ENCODE results near the gene COL27A1.

DNA sequence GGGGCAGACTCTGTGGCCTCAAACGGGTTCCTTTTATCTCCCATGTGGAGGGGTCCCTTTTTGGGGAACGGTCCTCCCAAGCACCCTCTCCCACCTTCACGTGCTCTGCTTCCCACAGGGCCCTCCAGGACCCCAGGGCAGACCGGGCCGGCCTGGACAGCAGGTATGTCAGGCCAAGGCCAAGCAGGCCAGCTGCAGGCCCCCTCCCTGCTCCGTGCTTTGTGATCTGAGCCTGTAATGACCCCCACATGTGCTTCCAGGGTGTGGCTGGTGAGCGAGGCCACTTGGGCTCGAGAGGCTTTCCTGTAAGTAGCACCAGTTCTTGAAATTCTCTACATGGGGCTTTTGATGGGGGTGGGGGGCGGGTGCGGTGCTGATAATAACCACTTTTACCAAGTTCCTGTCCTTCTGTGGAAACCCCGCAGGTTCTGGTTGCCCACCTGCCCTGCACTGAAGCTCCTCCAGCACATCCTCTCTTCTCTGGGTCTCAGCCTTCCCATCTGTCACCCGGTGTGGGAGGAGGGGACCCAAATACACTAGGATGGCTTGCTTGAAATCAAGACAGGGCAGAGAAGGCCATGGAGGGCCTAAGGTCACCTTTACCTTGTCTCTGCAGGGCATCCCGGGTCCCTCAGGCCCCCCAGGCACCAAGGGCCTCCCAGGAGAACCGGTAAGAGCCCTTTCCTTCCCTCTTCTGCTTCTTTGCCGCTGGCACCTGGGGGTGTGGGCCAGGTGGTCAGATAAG, 109.6 kb downstream of the COL27A1 start:
- TF ChIP-seq, protein P1, sequence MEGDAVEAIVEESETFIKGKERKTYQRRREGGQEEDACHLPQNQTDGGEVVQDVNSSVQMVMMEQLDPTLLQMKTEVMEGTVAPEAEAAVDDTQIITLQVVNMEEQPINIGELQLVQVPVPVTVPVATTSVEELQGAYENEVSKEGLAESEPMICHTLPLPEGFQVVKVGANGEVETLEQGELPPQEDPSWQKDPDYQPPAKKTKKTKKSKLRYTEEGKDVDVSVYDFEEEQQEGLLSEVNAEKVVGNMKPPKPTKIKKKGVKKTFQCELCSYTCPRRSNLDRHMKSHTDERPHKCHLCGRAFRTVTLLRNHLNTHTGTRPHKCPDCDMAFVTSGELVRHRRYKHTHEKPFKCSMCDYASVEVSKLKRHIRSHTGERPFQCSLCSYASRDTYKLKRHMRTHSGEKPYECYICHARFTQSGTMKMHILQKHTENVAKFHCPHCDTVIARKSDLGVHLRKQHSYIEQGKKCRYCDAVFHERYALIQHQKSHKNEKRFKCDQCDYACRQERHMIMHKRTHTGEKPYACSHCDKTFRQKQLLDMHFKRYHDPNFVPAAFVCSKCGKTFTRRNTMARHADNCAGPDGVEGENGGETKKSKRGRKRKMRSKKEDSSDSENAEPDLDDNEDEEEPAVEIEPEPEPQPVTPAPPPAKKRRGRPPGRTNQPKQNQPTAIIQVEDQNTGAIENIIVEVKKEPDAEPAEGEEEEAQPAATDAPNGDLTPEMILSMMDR (optimal IDR thresholded peaks at IDR 0.05 in 1 of 3, IDR thresholded peaks at IDR 0.05 in 1 of 3, conservative IDR thresholded peaks at IDR 0.05 in 1 of 3; ENCODE audit: extremely low read depth in 1 of 3, insufficient read depth in 2 of 3, low read length in 3 of 3), result no peak
- no peak for TF ChIP-seq EZH2 (IDR thresholded peaks at IDR 0.05; ENCODE audit: low read length)

Data from keratinocyte (primary cell).